CD4-positive, alpha-beta T cell treated with Interleukin-10 for 1 hour (primary cell): ENCODE data around the gene SLC22A5.
"Not testable (repeated sequence)": the region's sequence is repeated elsewhere in the genome, so short reads cannot be mapped to it uniquely, and the experiment has no call there.

Experiments
- DNase-seq: peaks from one replicate; pipeline ENCODE4 v3.0.0-alpha.2; 2020

The SLC22A5 gene

DNA sequence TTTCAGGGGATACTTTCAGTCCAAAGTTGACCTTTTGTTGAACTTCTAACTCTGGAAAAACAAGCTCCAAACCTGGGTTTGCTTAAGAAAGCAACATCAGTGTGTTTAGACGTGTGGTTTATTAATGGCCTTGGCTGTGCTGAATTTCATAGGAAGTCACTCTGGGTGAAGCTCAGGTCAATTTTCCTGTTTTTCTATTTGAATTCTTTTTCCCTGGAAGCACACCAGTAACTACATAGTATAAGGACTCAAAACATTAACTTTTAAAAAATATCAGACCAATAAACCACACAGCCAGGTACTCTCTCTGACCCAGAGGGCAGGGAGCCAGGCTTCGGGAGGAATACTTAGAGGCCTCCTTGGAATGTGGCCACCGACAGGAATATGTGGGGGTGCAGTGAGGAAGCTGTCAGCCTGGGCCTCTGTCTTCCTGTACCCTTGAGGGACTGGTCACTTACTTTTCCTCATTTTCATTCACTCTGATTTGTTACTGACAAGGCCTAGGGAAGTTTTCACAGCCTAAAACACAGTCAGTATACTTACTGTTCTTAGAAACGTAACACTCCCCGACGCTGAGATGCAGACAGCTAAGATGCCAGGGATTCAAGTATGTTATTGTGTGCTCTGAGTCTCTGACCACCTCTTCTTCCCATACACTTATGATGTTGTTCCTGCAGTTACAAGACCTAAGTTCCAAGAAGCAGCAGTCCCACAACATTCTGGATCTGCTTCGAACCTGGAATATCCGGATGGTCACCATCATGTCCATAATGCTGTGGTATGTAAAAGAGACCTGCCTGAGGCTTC, 18.9 kb downstream of the SLC22A5 start:
- no peak for DNase-seq

- DNase-seq, result no peak
Measured at GRCh38 chr5:132389051-132389331, 19.5 kb downstream of the SLC22A5 start.

DNA sequence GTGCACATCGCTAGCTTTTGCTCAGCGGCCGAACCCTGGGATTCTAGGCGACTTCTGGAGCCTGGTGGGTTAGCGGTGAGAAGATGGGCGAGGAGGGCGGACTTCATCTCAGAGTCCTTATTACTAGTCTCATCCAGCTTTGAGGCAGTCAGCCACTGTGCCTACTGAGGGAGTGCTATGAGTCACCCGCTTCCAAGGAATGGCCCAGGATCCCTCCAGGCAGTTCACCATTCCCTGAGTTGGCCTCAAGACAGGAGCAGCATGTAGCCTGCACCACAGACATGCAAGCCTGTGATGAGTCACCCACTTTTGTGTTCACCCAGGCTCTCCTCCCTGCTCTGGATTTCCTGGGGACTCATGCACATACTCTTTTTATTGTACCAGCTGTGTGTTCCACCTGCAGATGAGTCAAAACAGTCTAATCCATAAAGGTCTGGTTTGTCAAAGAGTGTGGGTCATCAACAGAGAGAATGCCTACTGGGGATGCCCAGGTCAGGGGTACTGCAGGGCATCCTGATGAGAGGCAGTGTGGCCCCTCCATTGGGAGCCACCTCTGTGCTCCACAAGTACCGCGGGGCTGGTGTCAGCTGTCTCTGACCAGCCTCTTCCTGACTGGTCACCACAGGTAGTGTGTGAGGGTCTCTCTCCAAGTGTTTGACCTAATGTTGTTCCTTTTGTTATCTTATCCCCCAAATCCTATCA, 20.2 kb downstream of the SLC22A5 start:
- DNase-seq, result no peak

GRCh38 chr5:132391247-132391646, 21.7 kb downstream of the SLC22A5 start:
- no peak for DNase-seq

GRCh38 chr5:132391870-132392269, 22.4 kb downstream of the SLC22A5 start:
- DNase-seq, result no peak

DNA sequence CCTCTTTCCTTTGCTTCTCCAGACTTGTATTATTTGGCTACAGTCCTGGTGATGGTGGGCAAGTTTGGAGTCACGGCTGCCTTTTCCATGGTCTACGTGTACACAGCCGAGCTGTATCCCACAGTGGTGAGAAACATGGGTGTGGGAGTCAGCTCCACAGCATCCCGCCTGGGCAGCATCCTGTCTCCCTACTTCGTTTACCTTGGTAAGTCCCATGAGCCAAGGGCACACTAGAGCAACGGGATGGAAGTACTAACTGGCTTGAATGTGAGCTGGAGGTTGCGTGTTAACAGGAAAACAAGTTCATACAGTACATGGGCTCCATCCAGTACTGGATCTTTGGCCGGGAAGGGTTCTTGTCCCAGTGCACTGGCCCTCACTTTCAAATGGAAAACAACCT, 22.9 kb downstream of the SLC22A5 start:
- DNase-seq, result no peak

GRCh38 chr5:132392978-132393825, 23.7 kb downstream of the SLC22A5 start:
- no peak for DNase-seq

DNA sequence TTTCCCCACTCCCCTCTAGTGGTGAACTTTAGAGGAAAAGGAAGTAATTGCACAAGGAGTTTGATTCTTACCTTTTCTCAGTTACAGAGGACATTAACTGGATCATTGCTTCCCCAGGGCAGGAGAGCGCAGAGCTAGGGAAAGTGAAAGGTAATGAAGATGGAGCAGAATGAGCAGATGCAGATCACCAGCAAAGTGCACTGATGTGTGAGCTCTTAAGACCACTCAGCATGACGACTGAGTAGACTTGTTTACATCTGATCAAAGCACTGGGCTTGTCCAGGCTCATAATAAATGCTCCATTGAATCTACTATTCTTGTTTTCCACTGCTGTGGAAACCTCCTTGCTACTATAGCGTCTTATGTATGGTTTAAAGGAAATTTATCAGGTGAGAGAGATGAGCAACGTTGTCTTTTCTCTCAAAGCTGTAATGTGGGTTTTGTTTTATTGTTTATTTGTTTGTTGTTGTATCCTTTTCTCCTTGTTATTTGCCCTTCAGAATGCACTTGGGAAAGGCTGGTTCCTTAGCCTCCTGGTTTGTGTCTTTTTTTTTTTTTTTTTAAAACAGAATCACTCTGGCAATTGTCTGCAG, 25.3 kb downstream of the SLC22A5 start:
- DNase-seq, result no peak

GRCh38 chr5:132396589-132397031, 27.1 kb downstream of the SLC22A5 start:
- no peak for DNase-seq

DNA sequence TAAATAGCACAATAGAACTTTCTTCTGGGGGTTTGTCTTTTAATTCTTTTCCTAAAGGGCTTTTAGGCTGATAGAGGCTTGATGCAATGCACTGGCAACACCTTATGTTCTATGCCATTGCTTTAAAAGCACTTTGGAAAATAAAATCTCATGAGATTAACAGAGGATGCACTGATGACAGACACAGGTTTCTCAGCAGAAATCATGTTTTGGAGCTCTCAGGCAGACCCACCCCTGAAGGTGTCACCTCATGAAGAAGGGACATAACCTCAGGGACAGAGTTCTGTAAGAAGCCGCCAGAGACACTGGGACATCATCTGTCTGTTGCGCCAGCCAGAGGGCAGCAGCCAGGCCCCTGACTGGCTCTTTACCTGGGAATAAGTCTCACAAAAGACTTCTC, 27.7 kb downstream of the SLC22A5 start:
- DNase-seq, result no peak

- DNase-seq, result not testable (repeated sequence)
Measured at GRCh38 chr5:132397936-132398675, 28.6 kb downstream of the SLC22A5 start.

DNA sequence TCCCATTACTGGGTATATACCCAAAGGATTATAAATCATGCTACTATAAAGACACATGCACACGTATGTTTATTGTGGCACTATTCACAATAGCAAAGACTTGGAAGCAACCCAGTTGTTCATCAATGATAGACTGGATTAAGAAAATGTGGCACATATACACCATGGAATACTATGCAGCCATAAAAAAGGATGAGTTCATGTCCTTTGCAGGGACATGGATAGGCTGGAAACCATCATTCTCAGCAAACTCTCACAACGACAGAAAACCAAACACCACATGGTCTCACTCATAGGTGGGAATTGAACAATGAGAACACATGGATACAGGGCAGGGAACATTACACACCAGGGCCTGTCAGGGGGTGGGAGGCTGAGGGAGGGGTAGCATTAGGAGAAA, 34.5 kb downstream of the SLC22A5 start:
- DNase-seq, result not testable (repeated sequence)

- DNase-seq, result no peak
Measured at GRCh38 chr5:132405646-132406045, 36.1 kb downstream of the SLC22A5 start.

DNA sequence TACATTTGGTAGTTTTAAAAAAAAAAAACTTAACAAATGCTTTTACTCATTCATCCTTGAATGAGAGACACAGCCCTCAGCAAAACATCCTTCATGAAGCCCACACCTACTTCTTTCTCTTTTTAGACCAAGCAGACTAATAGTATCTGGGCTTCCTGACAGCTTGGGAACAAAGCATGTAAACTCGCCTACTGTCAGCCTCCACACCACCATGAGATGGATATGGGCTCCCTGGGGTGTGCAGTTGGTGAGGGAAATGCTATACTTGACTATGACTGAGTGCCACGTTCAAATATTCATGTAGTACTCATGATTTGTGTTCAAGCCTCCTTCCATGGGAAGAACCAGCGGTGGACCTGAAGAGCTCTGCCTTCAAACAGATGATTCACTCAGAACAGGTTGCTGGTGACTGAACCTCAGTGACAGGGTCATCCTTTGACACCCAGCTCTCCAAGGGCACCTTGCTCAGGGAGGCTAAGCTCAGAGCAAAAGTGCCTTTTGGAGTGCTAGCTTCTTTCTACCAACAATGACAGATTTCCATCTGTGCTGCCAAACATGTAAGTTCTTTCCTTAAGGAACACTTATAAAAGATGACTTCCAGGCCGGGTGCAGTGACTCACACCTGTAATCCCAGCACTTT, 36.8 kb downstream of the SLC22A5 start:
- no peak for DNase-seq

DNA sequence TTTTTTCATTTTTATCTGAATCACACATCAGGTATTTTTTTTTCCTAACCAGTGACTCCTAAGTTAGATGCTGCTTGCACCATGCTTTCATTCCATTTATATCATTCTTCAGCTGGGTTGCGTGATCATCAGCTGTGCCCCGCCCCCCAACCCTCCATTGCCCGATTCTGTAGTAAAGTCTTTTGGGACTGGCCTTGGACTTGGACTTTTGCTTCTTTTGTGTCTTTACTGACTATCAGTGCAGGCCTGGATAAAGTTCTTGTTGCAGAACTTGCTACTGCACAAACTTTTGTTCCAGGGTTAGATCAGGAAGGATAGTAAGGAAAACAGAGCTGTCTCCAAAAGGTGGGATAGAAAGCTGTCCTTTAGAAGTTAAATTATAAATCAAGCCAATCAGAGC, 38.5 kb downstream of the SLC22A5 start:
- no peak for DNase-seq

GRCh38 chr5:132408456-132408855, 38.9 kb downstream of the SLC22A5 start:
- DNase-seq, result no peak

- no peak for DNase-seq
Measured at GRCh38 chr5:132408965-132409364, 39.5 kb downstream of the SLC22A5 start.

GRCh38 chr5:132410451-132411303, 41.2 kb downstream of the SLC22A5 start:
- DNase-seq, result peak; percentile 90

DNA sequence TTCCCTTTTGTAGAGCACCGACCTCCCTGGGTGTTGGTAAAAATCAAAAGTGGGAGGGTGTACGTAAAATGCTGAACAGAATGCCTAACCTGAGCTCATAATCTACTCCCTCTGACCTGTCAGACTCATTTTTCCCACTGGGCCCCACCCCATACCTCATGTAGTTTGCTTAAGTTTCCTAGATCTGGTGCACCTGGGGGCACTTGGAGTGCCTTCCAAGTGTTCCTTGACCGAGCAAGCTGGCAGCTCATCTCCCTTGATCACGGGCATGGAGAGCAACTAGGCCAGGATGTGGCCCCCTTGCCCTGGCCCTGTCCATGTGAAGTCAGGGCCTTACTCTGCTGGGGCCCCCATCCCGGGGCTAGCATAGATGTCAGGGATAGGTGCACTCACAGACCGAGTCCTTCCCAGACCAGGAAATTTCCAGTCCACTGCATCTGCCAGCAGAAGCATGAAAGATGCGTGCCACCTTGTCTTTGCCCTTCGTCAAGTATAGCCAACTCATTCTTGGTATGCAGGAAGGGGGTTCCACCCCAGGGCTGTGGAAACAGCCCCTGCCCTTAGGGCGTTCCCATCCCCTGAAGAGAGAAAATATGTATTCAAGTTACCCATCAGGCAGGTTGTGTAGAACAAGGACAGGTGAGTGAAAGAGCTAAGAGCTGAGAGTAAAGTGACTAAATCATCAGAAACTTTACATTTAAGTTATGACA, 41.9 kb downstream of the SLC22A5 start:
- DNase-seq, result peak; percentile 49

- DNase-seq, result no peak
Measured at GRCh38 chr5:132413567-132413966, 44.1 kb downstream of the SLC22A5 start.
